ENCODE results near the gene LRRC74B. TPM values are rescaled to one million over a fixed set of nuclear protein-coding genes. Genes with fewer than 3 reads are reported as not detected.
"Not testable (repeated sequence)": the region's sequence is repeated elsewhere in the genome, so short reads cannot be mapped to it uniquely, and the experiment has no call there.

LRRC74B gene
- total RNA-seq, 1 donor from 2014 or later: not detected

DNA sequence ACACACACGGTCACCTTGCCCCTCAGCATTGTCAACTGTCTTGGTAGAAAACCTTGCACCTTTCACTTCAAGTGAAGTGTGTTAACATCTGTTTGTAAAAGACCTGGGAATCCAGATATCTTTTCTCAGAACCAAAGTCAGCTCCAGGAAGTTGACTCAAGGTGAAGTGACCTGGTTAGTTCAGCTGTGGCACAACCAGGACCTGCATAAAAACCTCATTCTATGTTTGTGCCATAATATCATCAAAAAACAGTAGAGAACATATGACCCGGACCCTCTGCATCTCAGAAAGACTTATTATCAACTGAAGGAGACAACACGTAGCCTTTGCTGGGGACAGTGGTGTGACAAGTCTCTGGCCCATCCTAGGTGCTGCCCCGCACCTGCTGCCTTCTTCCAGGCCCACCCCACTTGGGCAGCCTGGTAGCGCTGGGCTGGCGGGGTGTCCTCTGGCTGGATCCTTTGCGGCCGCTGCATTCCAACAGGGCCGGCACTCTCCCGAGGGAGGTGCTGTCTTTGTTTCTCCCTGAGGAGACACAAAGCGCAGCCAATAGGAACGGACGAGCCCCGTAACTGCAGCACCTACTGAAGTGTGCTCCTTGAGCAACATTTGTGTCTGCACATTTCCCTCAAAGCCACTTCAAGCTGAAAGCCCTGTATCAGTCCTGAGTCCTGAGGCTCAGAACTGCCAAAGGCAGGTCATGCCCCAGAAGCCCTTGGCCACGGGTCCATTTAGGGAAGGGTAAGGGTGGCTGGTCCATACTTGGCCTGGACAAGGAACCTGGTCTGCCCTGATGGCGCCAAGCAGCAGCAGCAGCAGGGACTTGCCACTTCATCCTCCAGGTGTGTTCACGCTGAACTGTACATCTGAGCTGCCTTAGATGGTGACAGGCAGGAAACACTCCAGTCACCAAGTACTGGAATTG lies 25.2 kb downstream of the LRRC74B start:
- no peak for DNase-seq (ENCODE audit: low read depth)
- no peak for FAIRE-seq
- Histone ChIP-seq H3K4me3 (ENCODE audit: low read depth, low read length) (no peak overlapping the region), H3K36me3 (ENCODE audit: control insufficient read depth, insufficient read depth, low read length) (no peaks in the 10 kb centered on the region), H3K27me3 (ENCODE audit: control insufficient read depth, insufficient read depth, low read length) (no peaks in the 10 kb centered on the region)
- TF ChIP-seq, protein P1, sequence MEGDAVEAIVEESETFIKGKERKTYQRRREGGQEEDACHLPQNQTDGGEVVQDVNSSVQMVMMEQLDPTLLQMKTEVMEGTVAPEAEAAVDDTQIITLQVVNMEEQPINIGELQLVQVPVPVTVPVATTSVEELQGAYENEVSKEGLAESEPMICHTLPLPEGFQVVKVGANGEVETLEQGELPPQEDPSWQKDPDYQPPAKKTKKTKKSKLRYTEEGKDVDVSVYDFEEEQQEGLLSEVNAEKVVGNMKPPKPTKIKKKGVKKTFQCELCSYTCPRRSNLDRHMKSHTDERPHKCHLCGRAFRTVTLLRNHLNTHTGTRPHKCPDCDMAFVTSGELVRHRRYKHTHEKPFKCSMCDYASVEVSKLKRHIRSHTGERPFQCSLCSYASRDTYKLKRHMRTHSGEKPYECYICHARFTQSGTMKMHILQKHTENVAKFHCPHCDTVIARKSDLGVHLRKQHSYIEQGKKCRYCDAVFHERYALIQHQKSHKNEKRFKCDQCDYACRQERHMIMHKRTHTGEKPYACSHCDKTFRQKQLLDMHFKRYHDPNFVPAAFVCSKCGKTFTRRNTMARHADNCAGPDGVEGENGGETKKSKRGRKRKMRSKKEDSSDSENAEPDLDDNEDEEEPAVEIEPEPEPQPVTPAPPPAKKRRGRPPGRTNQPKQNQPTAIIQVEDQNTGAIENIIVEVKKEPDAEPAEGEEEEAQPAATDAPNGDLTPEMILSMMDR (IDR thresholded peaks at IDR 0.05; ENCODE audit: insufficient read depth, low read length, severe bottlenecking): no peak

DNA sequence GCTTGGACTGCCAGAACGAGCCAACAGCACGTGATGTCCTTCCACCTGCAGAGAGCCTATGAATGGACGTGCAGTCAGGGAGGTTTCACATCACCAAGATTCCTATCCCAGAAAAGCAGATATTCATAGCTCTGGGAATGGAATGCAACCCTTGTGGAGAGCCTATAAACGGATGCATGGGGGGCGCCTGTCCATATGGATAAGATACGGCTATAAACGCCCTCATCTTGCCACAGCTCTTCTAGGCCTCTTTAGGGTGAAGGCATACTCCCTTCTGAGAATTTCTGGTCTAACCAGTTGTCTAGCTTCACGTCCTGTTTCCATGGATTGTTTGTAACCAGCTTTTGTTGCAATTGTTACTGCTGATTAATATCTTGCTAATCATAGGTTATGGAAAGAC lies 26.1 kb downstream of the LRRC74B start:
- not testable (repeated sequence) for H3K36me3 ChIP-seq (ENCODE audit: control insufficient read depth, insufficient read depth, low read length); H3K27me3 ChIP-seq (ENCODE audit: control insufficient read depth, insufficient read depth, low read length); FAIRE-seq; H3K4me3 ChIP-seq (ENCODE audit: low read depth, low read length); DNase-seq (ENCODE audit: low read depth)

DNA sequence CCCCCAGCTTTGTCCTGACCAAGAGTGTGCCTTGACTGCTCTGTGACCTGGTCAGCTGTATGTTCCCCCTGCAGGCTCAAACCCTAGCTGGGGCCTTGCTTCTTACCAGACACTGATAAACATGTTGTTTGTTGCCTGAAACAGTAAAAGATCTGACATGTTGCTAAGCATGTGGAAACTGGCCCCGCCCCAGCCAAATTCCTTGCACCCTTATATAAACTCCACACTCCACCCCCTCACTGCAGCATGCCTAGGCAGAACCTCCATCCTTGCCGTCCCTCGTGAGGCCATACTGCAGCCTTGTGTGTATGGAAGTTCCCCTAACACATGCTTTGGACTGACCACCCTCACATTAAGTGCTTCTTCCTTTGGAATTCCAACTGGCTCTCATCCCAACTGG lies 27.3 kb downstream of the LRRC74B start:
- peak; percentile 76 for DNase-seq (ENCODE audit: low read depth)
- TF ChIP-seq, protein P1 (IDR thresholded peaks at IDR 0.05; ENCODE audit: insufficient read depth, low read length, severe bottlenecking): no peak
- H3K27me3 ChIP-seq (ENCODE audit: control insufficient read depth, insufficient read depth, low read length): no peaks in the 10 kb centered on the region
- H3K4me3 ChIP-seq (ENCODE audit: low read depth, low read length): no peak overlapping the region
- H3K36me3 ChIP-seq (ENCODE audit: control insufficient read depth, insufficient read depth, low read length): no peaks in the 10 kb centered on the region
- FAIRE-seq: peak; percentile 47

DNA sequence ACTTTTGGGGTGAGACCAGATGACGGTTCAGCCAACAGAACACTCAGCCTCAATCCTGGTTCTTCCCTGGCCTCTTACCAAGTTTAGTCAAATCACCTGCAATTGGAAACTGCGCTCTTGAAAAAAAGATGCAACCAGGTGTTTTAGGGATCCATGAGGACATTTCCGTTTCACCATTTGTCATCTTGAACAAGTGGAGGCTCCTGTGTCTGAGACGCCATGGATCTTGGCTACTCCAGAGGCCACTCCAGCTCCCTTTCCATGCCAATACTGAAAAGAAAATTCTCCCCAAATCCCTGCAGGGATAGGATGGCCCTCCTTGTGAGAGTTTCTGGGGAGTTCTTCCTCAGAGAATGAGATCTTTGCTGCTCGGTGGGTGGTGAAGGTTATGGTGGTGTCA lies 27.7 kb downstream of the LRRC74B start:
- H3K4me3 ChIP-seq (ENCODE audit: low read depth, low read length): no peak overlapping the region
- TF ChIP-seq, protein P1 (IDR thresholded peaks at IDR 0.05; ENCODE audit: insufficient read depth, low read length, severe bottlenecking): no peak
- no peaks in the 10 kb centered on the region for H3K36me3 ChIP-seq (ENCODE audit: control insufficient read depth, insufficient read depth, low read length)
- FAIRE-seq (no peak), DNase-seq (ENCODE audit: low read depth) (no peak)
- H3K27me3 ChIP-seq (ENCODE audit: control insufficient read depth, insufficient read depth, low read length): no peaks in the 10 kb centered on the region

DNA sequence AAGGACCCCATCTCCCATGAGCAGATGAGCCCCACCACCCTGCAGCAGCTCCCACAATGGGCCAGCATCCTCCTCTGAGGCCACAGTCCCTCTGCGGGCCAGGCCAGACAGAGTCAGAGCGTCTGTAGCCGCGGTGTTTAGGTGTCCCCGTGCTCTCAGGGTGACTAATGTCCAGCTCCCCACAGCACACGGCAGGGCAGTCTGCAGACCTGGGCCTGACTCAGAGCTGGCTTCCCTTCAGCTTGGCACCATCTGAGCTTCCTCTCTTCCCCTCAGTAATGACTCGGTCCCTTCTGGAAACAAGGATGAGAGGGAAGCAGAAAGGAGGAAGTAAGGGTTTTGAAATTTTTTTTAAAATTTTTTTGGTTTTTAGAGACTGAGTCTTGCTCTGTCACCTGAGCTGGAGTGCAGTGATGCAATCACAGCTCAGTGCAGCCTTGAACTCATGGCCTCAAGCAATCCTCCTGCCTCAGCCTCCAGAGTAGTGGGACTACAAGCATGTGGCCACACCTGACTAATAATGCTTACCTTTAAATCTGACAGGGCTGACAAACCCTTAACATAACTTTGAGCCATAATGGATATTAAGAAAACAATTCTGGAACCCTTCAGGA lies 28.5 kb downstream of the LRRC74B start:
- no peak overlapping the region for H3K4me3 ChIP-seq (ENCODE audit: low read depth, low read length)
- DNase-seq (ENCODE audit: low read depth) (peak; percentile 92), FAIRE-seq (no peak)
- no peaks in the 10 kb centered on the region for H3K36me3 ChIP-seq (ENCODE audit: control insufficient read depth, insufficient read depth, low read length)
- TF ChIP-seq, protein P1 (IDR thresholded peaks at IDR 0.05; ENCODE audit: insufficient read depth, low read length, severe bottlenecking): no peak
- no peaks in the 10 kb centered on the region for H3K27me3 ChIP-seq (ENCODE audit: control insufficient read depth, insufficient read depth, low read length)

DNA sequence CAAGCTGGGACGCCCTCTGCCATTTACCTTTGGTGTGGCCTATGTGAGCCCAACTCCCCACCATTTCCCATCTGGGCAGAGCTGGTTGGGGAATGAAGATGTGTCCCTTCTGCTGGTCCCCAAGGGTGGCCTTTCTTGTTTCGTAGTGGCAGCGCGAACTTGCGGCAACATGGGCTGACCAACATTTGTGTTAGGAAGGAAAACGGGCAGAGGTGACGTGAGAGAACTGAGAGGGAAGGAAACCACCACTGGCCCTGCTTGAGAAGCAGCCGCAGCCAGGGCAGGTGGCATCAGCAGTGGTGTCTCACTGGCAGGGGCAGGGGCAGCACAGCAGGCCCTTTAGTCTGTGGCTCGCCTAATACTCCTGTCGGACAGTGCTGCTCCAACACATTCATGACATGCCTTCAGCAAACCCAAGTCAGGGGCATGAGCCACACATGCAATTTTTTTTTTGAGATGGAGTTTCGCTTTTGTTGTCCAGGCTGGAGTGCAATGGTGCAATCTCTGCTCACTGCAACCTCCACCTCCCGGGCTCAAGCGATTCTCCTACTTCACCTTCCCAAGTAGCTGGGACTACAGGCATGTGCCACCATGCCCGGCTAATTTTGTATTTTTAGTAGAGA lies 29.9 kb downstream of the LRRC74B start:
- Histone ChIP-seq H3K36me3 (ENCODE audit: control insufficient read depth, insufficient read depth, low read length) (no peaks in the 10 kb centered on the region), H3K27me3 (ENCODE audit: control insufficient read depth, insufficient read depth, low read length) (no peaks in the 10 kb centered on the region), H3K4me3 (ENCODE audit: low read depth, low read length) (no peak overlapping the region)
- TF ChIP-seq, protein P1 (IDR thresholded peaks at IDR 0.05; ENCODE audit: insufficient read depth, low read length, severe bottlenecking): no peak
- DNase-seq (ENCODE audit: low read depth): no peak
- no peak for FAIRE-seq

Data from bronchial epithelial cell (primary cell).